GM21367 (cell line): Measurements from ENCODE around the gene AGO1.
A peak's percentile ranks its signal among the peaks of the same experiment; 100 is the strongest.
"Not testable (repeated sequence)": the region's sequence is repeated elsewhere in the genome, so short reads cannot be mapped to it uniquely, and the experiment has no call there.

Experiments
- ATAC-seq: cut with Tn5 transposase; IDR thresholded peaks from one replicate; pipeline ENCODE4 v1.9.1; 2021; ENCODE audit not compliant: unreplicated experiment

AGO1 gene

GRCh38 chr1:35914717-35915116 is 31.7 kb downstream of the AGO1 start:
- no peak for ATAC-seq

- no peak for ATAC-seq
Observed at GRCh38 chr1:35915693-35916092, 32.7 kb downstream of the AGO1 start.

GRCh38 chr1:35923791-35924221 is 40.8 kb downstream of the AGO1 start:
- no peak for ATAC-seq

GRCh38 chr1:35924838-35925237 is 41.8 kb downstream of the AGO1 start:
- no peak for ATAC-seq

GRCh38 chr1:35925741-35926140 is 42.7 kb downstream of the AGO1 start:
- ATAC-seq, result no peak

- no peak for ATAC-seq
Observed at GRCh38 chr1:35927472-35927871, 44.5 kb downstream of the AGO1 start.

GRCh38 chr1:35929730-35930592 is 47.0 kb downstream of the AGO1 start:
- no peak for ATAC-seq

GRCh38 chr1:35930593-35931445 is 47.8 kb downstream of the AGO1 start, which contains the start of gene AGO3:
TSS of gene AGO3 (plus strand) at chr1:35931105. CDS start at chr1:35931427, 322 bp downstream.
- peak; percentile 67 for ATAC-seq

- ATAC-seq, result peak; percentile 28
Observed at GRCh38 chr1:35931446-35932157, 48.6 kb downstream of the AGO1 start.

- ATAC-seq, result no peak
Observed at GRCh38 chr1:35932158-35932636, 49.2 kb downstream of the AGO1 start.

- no peak for ATAC-seq
Observed at GRCh38 chr1:35932941-35933340, 49.9 kb downstream of the AGO1 start.

GRCh38 chr1:35935442-35936388 is 52.7 kb downstream of the AGO1 start:
- ATAC-seq, result no peak

GRCh38 chr1:35936838-35937237 is 53.8 kb downstream of the AGO1 start:
- no peak for ATAC-seq

GRCh38 chr1:35939484-35939883 is 56.5 kb downstream of the AGO1 start:
- no peak for ATAC-seq

- ATAC-seq, result no peak
Observed at GRCh38 chr1:35945327-35945726, 62.3 kb downstream of the AGO1 start.

- no peak for ATAC-seq
Observed at GRCh38 chr1:35947547-35947946, 64.5 kb downstream of the AGO1 start.

GRCh38 chr1:35958558-35958957 is 75.5 kb downstream of the AGO1 start:
- no peak for ATAC-seq

- no peak for ATAC-seq
Observed at GRCh38 chr1:35959304-35959703, 76.3 kb downstream of the AGO1 start.

- no peak for ATAC-seq
Observed at GRCh38 chr1:35962952-35963351, 79.9 kb downstream of the AGO1 start.

GRCh38 chr1:35964277-35964676 is 81.3 kb downstream of the AGO1 start:
- not testable (repeated sequence) for ATAC-seq
